Gastroesophageal sphincter (tissue), 3 donors: ENCODE measurements around the gene PTCD1.

Experiments
- CTCF ChIP-seq, 4 experiments: fragments of 200-600 bp in 2 of 4; fragments of 450-650 bp in 2 of 4; sonication (generic) in 1 of 4; IDR thresholded peaks; one replicate each; pipeline ENCODE4 v1.5.1; 2017 to 2019; ENCODE audit warnings: antibody characterized with exemption in 4 of 4, mild to moderate bottlenecking in 2 of 4, moderate library complexity in 2 of 4
- EP300 ChIP-seq: sonication (generic); formaldehyde crosslinking; IDR thresholded peaks from one replicate; pipeline ENCODE4 v1.6.1; 2017; ENCODE audit warnings: antibody characterized with exemption, mild to moderate bottlenecking
- POLR2A ChIP-seq, 2 donors: fragments of 450-650 bp; IDR thresholded peaks; one replicate each; pipeline ENCODE4 v1.6.1; 2017; ENCODE audit warnings: antibody characterized with exemption in 2 of 2, mild to moderate bottlenecking in 2 of 2, moderate library complexity in 1 of 2

- no peak for TF ChIP-seq CTCF (IDR thresholded peaks at IDR 0.05)
- TF ChIP-seq POLR2A (IDR thresholded peaks at IDR 0.05) = no peak
- no peak for TF ChIP-seq EP300
Measured at GRCh38 chr7:99418260-99418659, 20.3 kb downstream of the PTCD1 start.
